ENCODE data around the gene MPHOSPH9. TPM values are rescaled to one million over a fixed set of nuclear protein-coding genes. Genes with fewer than 3 reads are reported as not detected.

The MPHOSPH9 gene
- total and polyA plus RNA-seq, 2 donors (not counting 3 experiments of a cell fraction or from before 2014, with no cell fraction given): 7.8 to 42.4 TPM

GRCh38 chr12:123135688-123136087 is 97.3 kb downstream of the MPHOSPH9 start:
- Histone ChIP-seq H3K27me3 (ENCODE audit: control insufficient read depth in 2 of 2, insufficient read depth in 2 of 2, low read length in 2 of 2) (no peaks in the 10 kb centered on the region), H3K4me2 (ENCODE audit: insufficient read depth, low read length) (no peak overlapping the region), H3K9me1 (replicated peaks; ENCODE audit: control insufficient read depth, extremely low read depth, insufficient read depth, low read length) (no peaks in the 10 kb centered on the region), H3K36me3 (ENCODE audit: control insufficient read depth in 2 of 2, extremely low read depth in 1 of 2, insufficient read depth in 2 of 2, low read length in 2 of 2) (no peaks in the 10 kb centered on the region), H3K27ac (ENCODE audit: insufficient read depth, low read depth, low read length) (no peak overlapping the region), H4K20me1 (replicated peaks; ENCODE audit: control insufficient read depth, extremely low read depth, insufficient read depth, low read length) (no peaks in the 10 kb centered on the region), H2AFZ (ENCODE audit: low read depth, low read length) (no peak overlapping the region), H3K79me2 (ENCODE audit: control insufficient read depth, insufficient read depth, low read length) (peaks cover 15% of the 10 kb centered on the region), H3K9ac (replicated peaks; ENCODE audit: extremely low read depth, insufficient read depth, low read length) (no peak overlapping the region), H3K9me3 (replicated peaks; ENCODE audit: control insufficient read depth, insufficient read depth, low read length) (no peaks in the 10 kb centered on the region), H3K4me3 (replicated peaks in 1 of 3; ENCODE audit: insufficient read depth in 1 of 3, low read depth in 1 of 3, low read length in 3 of 3) (no peak overlapping the region), H3K4me1 (ENCODE audit: control insufficient read depth, extremely low read depth, insufficient read depth, low read length) (peaks cover 10% of the 10 kb centered on the region)
- DNase-seq (ENCODE audit: low read depth, low spot score) (no peak), FAIRE-seq (no peak)
- dilution Hi-C loops (cut with MboI; ENCODE audit: extremely low pct_ligation_motif_present, low sequenced_read_pairs): no loop called here
- no TSS peak for BruUV-seq (replicated peaks)
- intact Hi-C loops (cut with micrococcal nuclease): no loop called here
- TF ChIP-seq GATA2 (IDR thresholded peaks at IDR 0.05; ENCODE audit: insufficient read depth, insufficient read length, low read depth, low read length) (no peak), JUN (IDR thresholded peaks at IDR 0.05; ENCODE audit: borderline replicate concordance, insufficient read depth, insufficient read length, low read depth) (no peak), MYC (IDR thresholded peaks at IDR 0.05; ENCODE audit: low read depth, low read length) (no peak), POLR2A (IDR thresholded peaks at IDR 0.05; ENCODE audit: low read depth, low read length) (no peak), MAX (IDR thresholded peaks at IDR 0.05; ENCODE audit: insufficient read depth, insufficient read length) (no peak), POLR2AphosphoS5 (IDR thresholded peaks at IDR 0.05; ENCODE audit: insufficient read depth, low read depth, low read length) (no peak), EZH2 (IDR thresholded peaks at IDR 0.05; ENCODE audit: borderline replicate concordance, low read depth, low read length, severe bottlenecking) (no peak), FOS (IDR thresholded peaks at IDR 0.05; ENCODE audit: borderline replicate concordance, insufficient read depth, low read length) (no peak)
- TF ChIP-seq, protein P1, sequence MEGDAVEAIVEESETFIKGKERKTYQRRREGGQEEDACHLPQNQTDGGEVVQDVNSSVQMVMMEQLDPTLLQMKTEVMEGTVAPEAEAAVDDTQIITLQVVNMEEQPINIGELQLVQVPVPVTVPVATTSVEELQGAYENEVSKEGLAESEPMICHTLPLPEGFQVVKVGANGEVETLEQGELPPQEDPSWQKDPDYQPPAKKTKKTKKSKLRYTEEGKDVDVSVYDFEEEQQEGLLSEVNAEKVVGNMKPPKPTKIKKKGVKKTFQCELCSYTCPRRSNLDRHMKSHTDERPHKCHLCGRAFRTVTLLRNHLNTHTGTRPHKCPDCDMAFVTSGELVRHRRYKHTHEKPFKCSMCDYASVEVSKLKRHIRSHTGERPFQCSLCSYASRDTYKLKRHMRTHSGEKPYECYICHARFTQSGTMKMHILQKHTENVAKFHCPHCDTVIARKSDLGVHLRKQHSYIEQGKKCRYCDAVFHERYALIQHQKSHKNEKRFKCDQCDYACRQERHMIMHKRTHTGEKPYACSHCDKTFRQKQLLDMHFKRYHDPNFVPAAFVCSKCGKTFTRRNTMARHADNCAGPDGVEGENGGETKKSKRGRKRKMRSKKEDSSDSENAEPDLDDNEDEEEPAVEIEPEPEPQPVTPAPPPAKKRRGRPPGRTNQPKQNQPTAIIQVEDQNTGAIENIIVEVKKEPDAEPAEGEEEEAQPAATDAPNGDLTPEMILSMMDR (IDR thresholded peaks at IDR 0.05; ENCODE audit: extremely low read depth in 1 of 2, insufficient read depth in 1 of 2, low read depth in 1 of 2, low read length in 2 of 2): no peak
- CTCF ChIA-PET: interaction anchor here (0.7 to 1.5 kb wide), 3 partner anchors 14 to 92 kb away, joined by 3 to 4 read pairs (median 4); no protein-coding TSS in a partner anchor
- POLR2A ChIA-PET: no interaction called here
